COLO829 (cell line): Measurements from ENCODE around the gene MGA.
"Not testable (repeated sequence)": the region's sequence is repeated elsewhere in the genome, so short reads cannot be mapped to it uniquely, and the experiment has no call there.

Source experiments
- DNase-seq: peaks from one replicate; pipeline ENCODE4 v3.0.0; 2012; ENCODE audit warnings: low spot score

MGA gene

GRCh38 chr15:41716864-41717263 lies 56.7 kb downstream of the MGA start:
- no peak for DNase-seq

GRCh38 chr15:41727143-41727542 lies 66.9 kb downstream of the MGA start:
- no peak for DNase-seq

GRCh38 chr15:41728061-41728460 lies 67.9 kb downstream of the MGA start:
- DNase-seq = not testable (repeated sequence)

GRCh38 chr15:41730543-41730942 lies 70.3 kb downstream of the MGA start:
- no peak for DNase-seq

GRCh38 chr15:41732483-41732882 lies 72.3 kb downstream of the MGA start:
- DNase-seq = no peak

- no peak for DNase-seq
These were observed 73.9 kb downstream of the MGA start for GRCh38 chr15:41734079-41734478.

- no peak for DNase-seq
These were observed 74.8 kb downstream of the MGA start for GRCh38 chr15:41735046-41735445.

GRCh38 chr15:41735492-41735891 lies 75.3 kb downstream of the MGA start:
- not testable (repeated sequence) for DNase-seq

- no peak for DNase-seq
These were observed 86.6 kb downstream of the MGA start for GRCh38 chr15:41746802-41747201.

GRCh38 chr15:41756198-41756597 lies 96.0 kb downstream of the MGA start:
- DNase-seq = no peak

- peak; percentile 63 for DNase-seq
These were observed 112.6 kb downstream of the MGA start for GRCh38 chr15:41772720-41773331.

- DNase-seq = no peak
These were observed 113.1 kb downstream of the MGA start for GRCh38 chr15:41773332-41773728.

GRCh38 chr15:41773729-41774061 lies 113.5 kb downstream of the MGA start:
- no peak for DNase-seq

- peak; percentile 89 for DNase-seq
These were observed 114.1 kb downstream of the MGA start, which contains the start of gene MAPKBP1 for GRCh38 chr15:41774062-41774881. MAPKBP1 (plus strand) TSS chr15:41774484; CDS start chr15:41775276, 792 bp downstream.

GRCh38 chr15:41774882-41775417 lies 114.7 kb downstream of the MGA start:
- no peak for DNase-seq

GRCh38 chr15:41775651-41776050 lies 115.4 kb downstream of the MGA start:
- no peak for DNase-seq

- DNase-seq = no peak
These were observed 117.3 kb downstream of the MGA start for GRCh38 chr15:41777421-41777973.

- DNase-seq = no peak
These were observed 118.3 kb downstream of the MGA start for GRCh38 chr15:41778521-41778920.

GRCh38 chr15:41779662-41780157 lies 119.5 kb downstream of the MGA start:
- DNase-seq = no peak

GRCh38 chr15:41780266-41780665 lies 120.1 kb downstream of the MGA start:
- no peak for DNase-seq

- DNase-seq = no peak
These were observed 120.5 kb downstream of the MGA start for GRCh38 chr15:41780727-41781126.

- DNase-seq = no peak
These were observed 122.4 kb downstream of the MGA start for GRCh38 chr15:41782371-41783282.
